HCT116 (cell line): ENCODE measurements around the gene CSK. TPM values are rescaled to one million over a fixed set of nuclear protein-coding genes. Genes with fewer than 3 reads are reported as not detected.

Experiments used
- ATAC-seq: fragments of 200-7000 bp; cut with Tn5 transposase; 2 replicates; pipeline ENCODE4 v1.9.1; 2020; ENCODE audit warnings: mild to moderate bottlenecking, moderate library complexity
- BruUV-seq: library from RNA; stranded (reverse); fragments of 400-500 nt; replicated peaks from 2 replicates; lab custom pipeline; 2021; lab: Mats Ljungman, UMichigan
- CTCF ChIA-PET: fragments of 300-600 bp; sonication (Branson Sonifier 250); formaldehyde crosslinking; loops from one replicate; lab custom pipeline; 2021; ENCODE audit warnings: antibody characterized with exemption; lab: Charles Lee
- POLR2A ChIA-PET: fragments of 300-600, 350-600 bp; sonication (Branson Sonifier 250); formaldehyde crosslinking; loops from one replicate; lab custom pipeline; 2021; ENCODE audit warnings: antibody characterized with exemption; lab: Charles Lee
- RAD21 ChIA-PET, 2 experiments: fragments of 300-600 bp; sonication (Branson Sonifier 250); formaldehyde crosslinking; loops; one replicate each; lab custom pipeline; 2023; ENCODE audit warnings: low total read pairs in 2 of 2; ENCODE audit not compliant: uncharacterized antibody in 2 of 2, unreplicated experiment in 2 of 2, low non-redundant PET in 1 of 2; lab: Charles Lee
- DNase-seq: peaks from one replicate; pipeline ENCODE4 v3.0.0-alpha.2; 2010; ENCODE audit warnings: low read depth, low spot score
- H2AFZ ChIP-seq: fragments of 200-600 bp; shearing (Covaris generic), sonication (generic); 2 replicates; pipeline ENCODE4 v1.6.1; 2017; ENCODE audit warnings: low read depth, mixed run types, mixed read lengths, antibody characterized with exemption, low read length; ENCODE audit not compliant: poor library complexity, severe bottlenecking
- H3K27ac ChIP-seq: 2 replicates; pipeline ENCODE4 v1.5.1; 2012; ENCODE audit warnings: low read depth, low read length
- H3K27me3 ChIP-seq: fragments of 200-600 bp; sonication (generic); 2 replicates; pipeline ENCODE4 v1.6.1; 2016; ENCODE audit warnings: mixed run types, low read length, mixed read lengths; ENCODE audit not compliant: insufficient read depth
- H3K36me3 ChIP-seq, 2 experiments: fragments of 200-500 bp in 1 of 2; fragments of 200-600 bp in 1 of 2; sonication (Bioruptor generic) in 1 of 2; sonication (generic) in 1 of 2; 2 replicates each; pipeline versions ENCODE4 v1.5.1 to v1.6.1; 2014 to 2016; ENCODE audit warnings: low read length in 2 of 2, inconsistent platforms in 1 of 2, mixed read lengths in 1 of 2, mixed run types in 1 of 2; ENCODE audit not compliant: insufficient read depth in 2 of 2, control insufficient read depth in 1 of 2
- H3K4me1 ChIP-seq, 2 experiments: fragments of 200-600 bp in 1 of 2; sonication (generic) in 1 of 2; 2 replicates each; pipeline versions ENCODE4 v1.5.1 to v1.6.1; 2012 to 2017; ENCODE audit warnings: low read length in 2 of 2, inconsistent platforms in 1 of 2, mild to moderate bottlenecking in 1 of 2, mixed read lengths in 1 of 2, mixed run types in 1 of 2, moderate library complexity in 1 of 2; ENCODE audit not compliant: insufficient read depth in 2 of 2, control insufficient read depth in 1 of 2
- H3K4me2 ChIP-seq: fragments of 200-600 bp; sonication (generic); 2 replicates; pipeline ENCODE4 v1.6.1; 2017; ENCODE audit warnings: mixed run types, low read length, mixed read lengths
- H3K4me3 ChIP-seq, 2 experiments: fragments of 200-600 bp in 1 of 2; sonication (generic) in 1 of 2; replicated peaks in 1 of 2; 2 replicates each; pipeline ENCODE4 v1.5.1; 2011 to 2016; ENCODE audit warnings: low read length in 2 of 2, control low read depth in 1 of 2, low read depth in 1 of 2, mild to moderate bottlenecking in 1 of 2, mixed read lengths in 1 of 2, mixed run types in 1 of 2
- H3K79me2 ChIP-seq: fragments of 200-600 bp; sonication (generic); 2 replicates; pipeline ENCODE4 v1.6.1; 2017; ENCODE audit warnings: mild to moderate bottlenecking, mixed run types, low read length, moderate library complexity, mixed read lengths; ENCODE audit not compliant: insufficient read depth
- H3K9ac ChIP-seq: fragments of 200-600 bp; sonication (generic); 2 replicates; pipeline ENCODE4 v1.6.1; 2016; ENCODE audit warnings: low read length, mixed read lengths
- H3K9me2 ChIP-seq: fragments of 200-600 bp; sonication (generic), shearing (Covaris generic); 2 replicates; pipeline ENCODE4 v1.6.1; 2017; ENCODE audit warnings: mixed run types, mild to moderate bottlenecking, moderate library complexity; ENCODE audit not compliant: insufficient read depth
- H3K9me3 ChIP-seq, 2 experiments: fragments of 200-500 bp in 1 of 2; fragments of 200-600 bp in 1 of 2; sonication (Bioruptor generic) in 1 of 2; sonication (generic) in 1 of 2; 2 replicates each; pipeline ENCODE4 v1.6.1; 2014 to 2017; ENCODE audit warnings: low read length in 2 of 2, mixed read lengths in 2 of 2, inconsistent platforms in 1 of 2, low read depth in 1 of 2, mild to moderate bottlenecking in 1 of 2, mixed run types in 1 of 2, moderate library complexity in 1 of 2; ENCODE audit not compliant: control insufficient read depth in 1 of 2, insufficient read depth in 1 of 2
- H4K20me1 ChIP-seq: fragments of 200-600 bp; sonication (generic), shearing (Covaris generic); 2 replicates; pipeline ENCODE4 v1.6.1; 2017; ENCODE audit warnings: mixed run types, mild to moderate bottlenecking, moderate library complexity; ENCODE audit not compliant: insufficient read depth
- CBX3 ChIP-seq: IDR thresholded peaks from 2 replicates; pipeline ENCODE4 v1.6.1; 2012; ENCODE audit warnings: low read depth
- ELF1 ChIP-seq: IDR thresholded peaks from 2 replicates; pipeline ENCODE4 v1.6.1; 2012; ENCODE audit warnings: low read depth, borderline replicate concordance
- EZH2 ChIP-seq: fragments of 200-600 bp; sonication (generic); IDR thresholded peaks from 2 replicates; pipeline ENCODE4 v1.6.1; 2017; ENCODE audit warnings: antibody characterized with exemption, mixed run types
- EZH2phosphoT487 ChIP-seq: fragments of 200-600 bp; IDR thresholded peaks from 2 replicates; pipeline ENCODE4 v1.6.1; 2018; ENCODE audit warnings: antibody characterized with exemption, borderline replicate concordance
- FOSL1 ChIP-seq: IDR thresholded peaks from 2 replicates; pipeline ENCODE4 v1.6.1; 2012; ENCODE audit warnings: low read depth
- SP1 ChIP-seq: IDR thresholded peaks from 2 replicates; pipeline ENCODE4 v1.6.1; 2012; ENCODE audit warnings: low read depth
- SRF ChIP-seq: IDR thresholded peaks from 2 replicates; pipeline ENCODE4 v1.6.1; 2012; ENCODE audit warnings: low read depth
- TCF7L2 ChIP-seq: IDR thresholded peaks from 2 replicates; pipeline ENCODE4 v1.7.0; 2011; ENCODE audit warnings: borderline replicate concordance, inconsistent platforms; ENCODE audit not compliant: insufficient read depth, insufficient read length; ENCODE audit errors: extremely low read depth
- YY1 ChIP-seq: IDR thresholded peaks from 2 replicates; pipeline ENCODE4 v1.6.1; 2011; ENCODE audit warnings: low read length, low read depth, moderate library complexity, mild to moderate bottlenecking; ENCODE audit not compliant: insufficient replicate concordance; ENCODE audit errors: extremely low read depth
- ZBTB33 ChIP-seq: IDR thresholded peaks from 2 replicates; pipeline ENCODE4 v1.6.1; 2011; ENCODE audit warnings: mild to moderate bottlenecking, low read length, moderate library complexity; ENCODE audit not compliant: insufficient replicate concordance; ENCODE audit errors: extremely low read depth
- ZFX ChIP-seq: fragments of 450-650 bp; IDR thresholded peaks from 2 replicates; pipeline ENCODE4 v1.6.1; 2017
- ZNF274 ChIP-seq: fragments of 200-500 bp; sonication (Bioruptor generic); IDR thresholded peaks from 2 replicates; pipeline ENCODE4 v1.6.1; 2014; ENCODE audit warnings: mild to moderate bottlenecking, low read depth, low read length, inconsistent platforms
- intact Hi-C: fragments of 100-400 bp; cut with micrococcal nuclease; formaldehyde crosslinking; loops from 2 replicates; pipeline ENCODE4 v1.10.0; 2022
- total RNA-seq: library from RNA; stranded (reverse); gene quantifications from one replicate; pipeline ENCODE4 v1.2.1, GENCODE V29; 2021; ENCODE audit not compliant: unreplicated experiment
- TF ChIP-seq, protein P1 (sequence below): IDR thresholded peaks from 2 replicates; pipeline ENCODE4 v1.6.1; 2012; ENCODE audit warnings: low read depth
- TF ChIP-seq, protein P2 (sequence below): IDR thresholded peaks from 2 replicates; pipeline ENCODE4 v1.6.1; 2012

Gene CSK
- total RNA-seq, 1 experiment from 2014 or later = 72.2 TPM

- TF ChIP-seq, protein P1, sequence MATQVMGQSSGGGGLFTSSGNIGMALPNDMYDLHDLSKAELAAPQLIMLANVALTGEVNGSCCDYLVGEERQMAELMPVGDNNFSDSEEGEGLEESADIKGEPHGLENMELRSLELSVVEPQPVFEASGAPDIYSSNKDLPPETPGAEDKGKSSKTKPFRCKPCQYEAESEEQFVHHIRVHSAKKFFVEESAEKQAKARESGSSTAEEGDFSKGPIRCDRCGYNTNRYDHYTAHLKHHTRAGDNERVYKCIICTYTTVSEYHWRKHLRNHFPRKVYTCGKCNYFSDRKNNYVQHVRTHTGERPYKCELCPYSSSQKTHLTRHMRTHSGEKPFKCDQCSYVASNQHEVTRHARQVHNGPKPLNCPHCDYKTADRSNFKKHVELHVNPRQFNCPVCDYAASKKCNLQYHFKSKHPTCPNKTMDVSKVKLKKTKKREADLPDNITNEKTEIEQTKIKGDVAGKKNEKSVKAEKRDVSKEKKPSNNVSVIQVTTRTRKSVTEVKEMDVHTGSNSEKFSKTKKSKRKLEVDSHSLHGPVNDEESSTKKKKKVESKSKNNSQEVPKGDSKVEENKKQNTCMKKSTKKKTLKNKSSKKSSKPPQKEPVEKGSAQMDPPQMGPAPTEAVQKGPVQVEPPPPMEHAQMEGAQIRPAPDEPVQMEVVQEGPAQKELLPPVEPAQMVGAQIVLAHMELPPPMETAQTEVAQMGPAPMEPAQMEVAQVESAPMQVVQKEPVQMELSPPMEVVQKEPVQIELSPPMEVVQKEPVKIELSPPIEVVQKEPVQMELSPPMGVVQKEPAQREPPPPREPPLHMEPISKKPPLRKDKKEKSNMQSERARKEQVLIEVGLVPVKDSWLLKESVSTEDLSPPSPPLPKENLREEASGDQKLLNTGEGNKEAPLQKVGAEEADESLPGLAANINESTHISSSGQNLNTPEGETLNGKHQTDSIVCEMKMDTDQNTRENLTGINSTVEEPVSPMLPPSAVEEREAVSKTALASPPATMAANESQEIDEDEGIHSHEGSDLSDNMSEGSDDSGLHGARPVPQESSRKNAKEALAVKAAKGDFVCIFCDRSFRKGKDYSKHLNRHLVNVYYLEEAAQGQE = no peak
- TF ChIP-seq ZNF274 (no peak), SP1 (no peak)
- TF ChIP-seq, protein P2, sequence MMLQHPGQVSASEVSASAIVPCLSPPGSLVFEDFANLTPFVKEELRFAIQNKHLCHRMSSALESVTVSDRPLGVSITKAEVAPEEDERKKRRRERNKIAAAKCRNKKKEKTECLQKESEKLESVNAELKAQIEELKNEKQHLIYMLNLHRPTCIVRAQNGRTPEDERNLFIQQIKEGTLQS = no peak
These were observed 38.2 kb downstream of the CSK start (continued) for GRCh38 chr15:74820056-74820455.

DNA sequence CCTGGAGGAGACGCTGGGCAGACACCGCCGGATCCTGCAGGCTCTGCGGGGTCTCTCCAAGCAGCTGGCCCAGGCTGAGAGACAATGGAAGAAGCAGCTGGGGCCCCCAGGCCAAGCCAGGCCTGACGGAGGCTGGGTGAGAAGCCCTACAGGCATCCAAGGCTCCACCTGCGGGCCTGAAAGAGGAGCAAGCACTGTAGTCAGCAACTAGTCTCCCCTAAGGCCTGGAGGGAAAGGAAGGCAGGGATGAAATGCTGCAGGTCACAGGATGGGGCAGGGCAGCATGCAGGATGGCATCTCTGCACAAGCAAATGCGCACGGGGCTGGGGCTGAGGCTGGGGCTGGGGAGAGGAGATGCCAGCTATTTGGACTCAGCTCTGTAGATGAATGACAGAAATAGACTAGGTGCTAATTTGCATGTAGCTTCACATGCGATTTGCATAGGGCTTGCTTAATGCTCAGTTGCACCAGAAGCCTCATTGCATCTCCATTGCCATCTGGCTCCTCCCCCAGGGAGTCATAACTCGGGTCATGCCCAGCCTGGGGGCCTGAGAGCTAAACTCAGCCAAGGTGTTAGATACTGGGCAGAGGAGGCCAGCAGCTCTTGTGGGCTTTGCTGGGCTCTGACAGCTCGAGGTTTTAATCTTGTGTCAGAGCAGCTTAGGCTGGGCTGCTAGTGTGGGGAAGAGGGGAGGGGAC lies 39.4 kb downstream of the CSK start:
- CTCF ChIA-PET = no interaction called here
- no peak overlapping the region for H3K27ac ChIP-seq

More for the DNA sequence above, 39.4 kb downstream of the CSK start:
- ChIA-PET RAD21 (no interaction called here), POLR2A (no interaction called here)
- TF ChIP-seq ZBTB33 (no peak), ELF1 (no peak), TCF7L2 (no peak), FOSL1 (no peak), ZFX (no peak), SRF (no peak), CBX3 (no peak), EZH2phosphoT487 (no peak), EZH2 (no peak), YY1 (no peak)
- Histone ChIP-seq H4K20me1 (no peaks in the 10 kb centered on the region), H3K36me3 (no peaks in the 10 kb centered on the region), H3K9me3 (no peaks in the 10 kb centered on the region), H3K9me2 (no peaks in the 10 kb centered on the region), H3K4me1 (peaks cover 14 to 28% of the 10 kb centered on the region in 2 experiments), H3K27me3 (no peaks in the 10 kb centered on the region; the same call in 1 of the 2 replicates), H3K4me2 (no peak overlapping the region), H2AFZ (no peak overlapping the region), H3K79me2 (no peaks in the 10 kb centered on the region), H3K9ac (no peak overlapping the region), H3K4me3 (no peak overlapping the region)
- BruUV-seq = no TSS peak
- no peak for ATAC-seq
- intact Hi-C loops = no loop called here
- DNase-seq = no peak
